DOHH2 (cell line): ENCODE results near the gene TCOF1.

ENCODE experiments used
- H3F3A ChIP-seq: fragments of 200-600 bp; sonication (generic), shearing (Covaris generic); 2 replicates; pipeline ENCODE4 v1.6.0; 2016; ENCODE audit warnings: antibody characterized with exemption, mild to moderate bottlenecking; ENCODE audit not compliant: control insufficient read depth, insufficient read depth
- H3K27ac ChIP-seq: fragments of 200-600 bp; sonication (generic); 2 replicates; pipeline ENCODE4 v1.5.1; 2014; ENCODE audit warnings: low read depth, mild to moderate bottlenecking, low read length, moderate library complexity
- H3K27me3 ChIP-seq: fragments of 200-600 bp; sonication (generic); 2 replicates; pipeline ENCODE4 v1.6.1; 2014; ENCODE audit warnings: mild to moderate bottlenecking, low read length, mixed read lengths; ENCODE audit not compliant: control insufficient read depth
- H3K36me3 ChIP-seq: fragments of 200-600 bp; sonication (generic); 2 replicates; pipeline ENCODE4 v1.6.1; 2014; ENCODE audit warnings: mild to moderate bottlenecking, low read length, moderate library complexity, mixed read lengths; ENCODE audit not compliant: control insufficient read depth
- H3K4me1 ChIP-seq: fragments of 200-600 bp; sonication (generic); 2 replicates; pipeline ENCODE4 v1.6.1; 2014; ENCODE audit warnings: mild to moderate bottlenecking, low read length, mixed read lengths; ENCODE audit not compliant: control insufficient read depth
- H3K4me2 ChIP-seq: fragments of 200-600 bp; sonication (generic); 2 replicates; pipeline ENCODE4 v1.6.0; 2014; ENCODE audit warnings: mild to moderate bottlenecking, low read length, moderate library complexity
- H3K4me3 ChIP-seq: fragments of 200-600 bp; sonication (generic); 2 replicates; pipeline ENCODE4 v1.5.1; 2014; ENCODE audit warnings: mild to moderate bottlenecking, low read length, mixed read lengths
- H3K79me2 ChIP-seq: fragments of 200-600 bp; sonication (generic); 2 replicates; pipeline ENCODE4 v1.6.1; 2014; ENCODE audit warnings: mild to moderate bottlenecking, low read length, mixed read lengths; ENCODE audit not compliant: control insufficient read depth
- H3K9me2 ChIP-seq: fragments of 200-600 bp; sonication (generic); replicated peaks from 2 replicates; pipeline ENCODE4 v1.6.1; 2014; ENCODE audit warnings: mild to moderate bottlenecking, low read length, mixed read lengths; ENCODE audit not compliant: control insufficient read depth
- H3K9me3 ChIP-seq: fragments of 200-600 bp; sonication (generic); 2 replicates; pipeline ENCODE4 v1.6.1; 2014; ENCODE audit warnings: antibody characterized with exemption, low read length, mixed read lengths; ENCODE audit not compliant: control insufficient read depth, insufficient read depth
- H4K20me1 ChIP-seq: fragments of 200-600 bp; sonication (generic); 2 replicates; pipeline ENCODE4 v1.6.0; 2014; ENCODE audit warnings: low read depth, mild to moderate bottlenecking, antibody characterized with exemption, low read length, moderate library complexity; ENCODE audit not compliant: control insufficient read depth, insufficient read depth
- EZH2phosphoT487 ChIP-seq: fragments of 200-600 bp; sonication (generic); IDR thresholded peaks from 2 replicates; pipeline ENCODE4 v1.6.1; 2017; ENCODE audit warnings: borderline replicate concordance, mild to moderate bottlenecking, antibody characterized with exemption, low read length, moderate library complexity, mixed read lengths
- TF ChIP-seq, protein P1 (sequence below): fragments of 200-600 bp; sonication (generic); IDR thresholded peaks from one replicate; pipeline ENCODE4 v1.5.1; 2014; ENCODE audit warnings: antibody characterized with exemption, mild to moderate bottlenecking, low read depth, low read length; ENCODE audit not compliant: poor library complexity, severe bottlenecking

The TCOF1 gene

GRCh38 chr5:150313501-150313900 is 44.0 kb upstream of the TCOF1 start:
- no peak overlapping the region for H3K4me3 ChIP-seq
- H3K36me3 ChIP-seq, result no peaks in the 10 kb centered on the region
- no peak overlapping the region for H3K4me2 ChIP-seq
- no peaks in the 10 kb centered on the region for H4K20me1 ChIP-seq
- no peaks in the 10 kb centered on the region for H3K9me3 ChIP-seq
- TF ChIP-seq, protein P1, sequence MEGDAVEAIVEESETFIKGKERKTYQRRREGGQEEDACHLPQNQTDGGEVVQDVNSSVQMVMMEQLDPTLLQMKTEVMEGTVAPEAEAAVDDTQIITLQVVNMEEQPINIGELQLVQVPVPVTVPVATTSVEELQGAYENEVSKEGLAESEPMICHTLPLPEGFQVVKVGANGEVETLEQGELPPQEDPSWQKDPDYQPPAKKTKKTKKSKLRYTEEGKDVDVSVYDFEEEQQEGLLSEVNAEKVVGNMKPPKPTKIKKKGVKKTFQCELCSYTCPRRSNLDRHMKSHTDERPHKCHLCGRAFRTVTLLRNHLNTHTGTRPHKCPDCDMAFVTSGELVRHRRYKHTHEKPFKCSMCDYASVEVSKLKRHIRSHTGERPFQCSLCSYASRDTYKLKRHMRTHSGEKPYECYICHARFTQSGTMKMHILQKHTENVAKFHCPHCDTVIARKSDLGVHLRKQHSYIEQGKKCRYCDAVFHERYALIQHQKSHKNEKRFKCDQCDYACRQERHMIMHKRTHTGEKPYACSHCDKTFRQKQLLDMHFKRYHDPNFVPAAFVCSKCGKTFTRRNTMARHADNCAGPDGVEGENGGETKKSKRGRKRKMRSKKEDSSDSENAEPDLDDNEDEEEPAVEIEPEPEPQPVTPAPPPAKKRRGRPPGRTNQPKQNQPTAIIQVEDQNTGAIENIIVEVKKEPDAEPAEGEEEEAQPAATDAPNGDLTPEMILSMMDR, result no peak
- TF ChIP-seq EZH2phosphoT487, result no peak
- H3K27ac ChIP-seq, result no peak overlapping the region
- H3K79me2 ChIP-seq, result no peaks in the 10 kb centered on the region
- H3K4me1 ChIP-seq, result no peaks in the 10 kb centered on the region
- H3K27me3 ChIP-seq, result peaks cover 28% of the 10 kb centered on the region
- no peaks in the 10 kb centered on the region for H3K9me2 ChIP-seq
- H3F3A ChIP-seq, result no peaks in the 10 kb centered on the region

DNA sequence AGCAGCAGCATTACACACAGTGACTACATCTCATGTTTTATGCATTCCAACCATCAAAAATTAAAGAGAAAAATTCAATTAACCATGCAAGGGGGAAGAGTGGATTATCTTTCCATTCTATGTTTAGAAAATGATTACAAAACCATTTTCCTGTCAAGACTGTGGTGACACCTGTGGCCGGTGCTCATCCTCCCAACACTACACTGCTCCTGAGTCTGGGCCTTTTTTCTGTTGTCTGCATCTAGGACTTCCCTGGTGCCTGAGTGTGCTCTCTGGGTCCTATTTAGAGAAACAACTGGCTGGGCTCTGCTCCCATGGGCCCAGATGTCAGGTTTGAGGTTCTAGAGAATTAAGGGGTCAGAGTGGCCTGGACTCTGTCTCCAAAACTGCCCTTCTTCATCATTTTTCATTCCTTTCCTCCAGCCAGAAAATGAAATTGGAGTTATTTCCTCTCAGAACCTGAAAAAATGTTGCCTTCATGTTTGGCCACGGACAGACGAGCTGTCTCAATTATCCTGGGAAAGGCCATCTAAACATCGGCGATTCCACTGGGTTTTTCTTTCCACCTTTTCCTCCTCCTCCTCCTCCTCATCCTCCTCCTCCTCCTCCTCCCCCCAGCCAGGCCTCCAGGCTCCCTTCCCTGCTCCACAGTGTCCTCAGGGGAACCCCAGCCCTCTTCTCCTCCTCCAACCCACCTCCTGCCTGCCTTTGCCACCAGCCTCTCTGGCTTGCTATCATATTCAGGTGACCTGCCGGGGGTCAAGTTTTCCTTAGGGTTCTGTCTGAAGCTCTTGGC is 43.4 kb upstream of the TCOF1 start:
- Histone ChIP-seq H3K4me1 (no peaks in the 10 kb centered on the region), H3F3A (no peaks in the 10 kb centered on the region), H4K20me1 (no peaks in the 10 kb centered on the region), H3K36me3 (no peaks in the 10 kb centered on the region), H3K4me2 (no peak overlapping the region), H3K4me3 (no peak overlapping the region), H3K9me2 (no peaks in the 10 kb centered on the region), H3K9me3 (no peaks in the 10 kb centered on the region), H3K27ac (no peak overlapping the region), H3K79me2 (no peaks in the 10 kb centered on the region), H3K27me3 (peaks cover 28% of the 10 kb centered on the region)
- TF ChIP-seq, protein P1, result no peak

GRCh38 chr5:150315245-150315644 is 42.3 kb upstream of the TCOF1 start:
- TF ChIP-seq EZH2phosphoT487, result no peak
- TF ChIP-seq, protein P1, result no peak
- H3K79me2 ChIP-seq, result no peaks in the 10 kb centered on the region
- no peaks in the 10 kb centered on the region for H3K36me3 ChIP-seq
- H3K4me3 ChIP-seq, result no peak overlapping the region
- no peaks in the 10 kb centered on the region for H4K20me1 ChIP-seq
- H3K9me2 ChIP-seq, result no peaks in the 10 kb centered on the region
- no peaks in the 10 kb centered on the region for H3K9me3 ChIP-seq
- H3K4me1 ChIP-seq, result no peaks in the 10 kb centered on the region
- no peak overlapping the region for H3K27ac ChIP-seq
- H3F3A ChIP-seq, result no peaks in the 10 kb centered on the region
- H3K4me2 ChIP-seq, result no peak overlapping the region
- H3K27me3 ChIP-seq, result peaks cover 26% of the 10 kb centered on the region
